Mesothelial cell of epicardium (in vitro differentiated cells): ENCODE data around the gene DDX1. TPM values are rescaled to one million over a fixed set of nuclear protein-coding genes. Genes with fewer than 3 reads are reported as not detected.
"Not testable (repeated sequence)": the region's sequence is repeated elsewhere in the genome, so short reads cannot be mapped to it uniquely, and the experiment has no call there.

Source experiments
- DNase-seq, 2 experiments: peaks; one replicate each; pipeline ENCODE4 v3.0.0; 2021; ENCODE audit warnings: low spot score in 2 of 2; ENCODE audit not compliant: unreplicated experiment in 2 of 2
- H3K27ac Mint-ChIP-seq: 2 replicates; pipeline ENCODE4 v1.8.0; 2021; ENCODE audit warnings: mixed read lengths
- H3K27me3 Mint-ChIP-seq: 2 replicates; pipeline ENCODE4 v1.8.0; 2021; ENCODE audit warnings: low read depth, mixed read lengths
- H3K36me3 Mint-ChIP-seq: 2 replicates; pipeline ENCODE4 v1.8.0; 2021; ENCODE audit warnings: mixed read lengths
- H3K4me1 Mint-ChIP-seq: 2 replicates; pipeline ENCODE4 v1.8.0; 2021; ENCODE audit warnings: mixed read lengths
- H3K4me3 Mint-ChIP-seq: 2 replicates; pipeline ENCODE4 v1.8.0; 2021; ENCODE audit warnings: mild to moderate bottlenecking, moderate library complexity, mixed read lengths
- H3K9me3 Mint-ChIP-seq: 2 replicates; pipeline ENCODE4 v1.8.0; 2021; ENCODE audit warnings: mixed read lengths
- CTCF ChIP-seq: fragments of 200-600 bp; sonication (generic); IDR thresholded peaks from one replicate; pipeline ENCODE4 v1.5.0; 2021; ENCODE audit warnings: antibody characterized with exemption; ENCODE audit not compliant: unreplicated experiment
- total RNA-seq: library from RNA; stranded (reverse); gene quantifications from 3 replicates; pipeline ENCODE4 v1.2.1, GENCODE V29; 2021

Gene DDX1
- total RNA-seq, 1 donor from 2014 or later: 88.9 TPM

GRCh38 chr2:15619510-15619909 lies 27.8 kb downstream of the DDX1 start:
- Mint-ChIP-seq H3K9me3 (peaks cover 7% of the 10 kb centered on the region), H3K4me1 (no peaks in the 10 kb centered on the region), H3K4me3 (no peak overlapping the region), H3K27ac (no peak overlapping the region), H3K36me3 (peaks cover 40% of the 10 kb centered on the region), H3K27me3 (no peaks in the 10 kb centered on the region)
- no peak for TF ChIP-seq CTCF
- DNase-seq: no peak

GRCh38 chr2:15619938-15620337 lies 28.3 kb downstream of the DDX1 start:
- Mint-ChIP-seq H3K4me3 (no peak overlapping the region), H3K9me3 (peaks cover 8% of the 10 kb centered on the region)

GRCh38 chr2:15620340-15620739 lies 28.7 kb downstream of the DDX1 start:
- Mint-ChIP-seq H3K36me3 (peaks cover 40% of the 10 kb centered on the region), H3K4me3 (no peak overlapping the region), H3K9me3 (peaks cover 8% of the 10 kb centered on the region), H3K27ac (no peak overlapping the region), H3K4me1 (no peaks in the 10 kb centered on the region), H3K27me3 (no peaks in the 10 kb centered on the region)
- DNase-seq: no peak
- no peak for TF ChIP-seq CTCF

More at GRCh38 chr2:15619938-15620337, 28.3 kb downstream of the DDX1 start:
- H3K36me3 Mint-ChIP-seq: peaks cover 42% of the 10 kb centered on the region
- no peak overlapping the region for H3K27ac Mint-ChIP-seq
- TF ChIP-seq CTCF: no peak
- no peak for DNase-seq
- no peaks in the 10 kb centered on the region for H3K27me3 Mint-ChIP-seq
- no peaks in the 10 kb centered on the region for H3K4me1 Mint-ChIP-seq

- no peak overlapping the region for H3K27ac Mint-ChIP-seq
- H3K27me3 Mint-ChIP-seq: no peaks in the 10 kb centered on the region
- H3K9me3 Mint-ChIP-seq: peaks cover 8% of the 10 kb centered on the region
- no peak for DNase-seq
- H3K4me3 Mint-ChIP-seq: no peak overlapping the region
- TF ChIP-seq CTCF: no peak
- no peaks in the 10 kb centered on the region for H3K4me1 Mint-ChIP-seq
- peaks cover 42% of the 10 kb centered on the region for H3K36me3 Mint-ChIP-seq
Observed at GRCh38 chr2:15620857-15621471, 29.3 kb downstream of the DDX1 start.

- H3K36me3 Mint-ChIP-seq: peaks cover 42% of the 10 kb centered on the region
- not testable (repeated sequence) for H3K9me3 Mint-ChIP-seq, H3K4me1 Mint-ChIP-seq, H3K4me3 Mint-ChIP-seq, DNase-seq, H3K27ac Mint-ChIP-seq, H3K27me3 Mint-ChIP-seq
Observed at GRCh38 chr2:15621472-15621870, 29.8 kb downstream of the DDX1 start.

- no peaks in the 10 kb centered on the region for H3K4me1 Mint-ChIP-seq
- H3K27me3 Mint-ChIP-seq: no peaks in the 10 kb centered on the region
- no peak for DNase-seq
- H3K27ac Mint-ChIP-seq: no peak overlapping the region
- TF ChIP-seq CTCF: no peak
- peaks cover 46% of the 10 kb centered on the region for H3K36me3 Mint-ChIP-seq
- no peak overlapping the region for H3K4me3 Mint-ChIP-seq
- H3K9me3 Mint-ChIP-seq: peaks cover 8% of the 10 kb centered on the region
Observed at GRCh38 chr2:15622214-15622613, 30.5 kb downstream of the DDX1 start.
